8988T (cell line): ENCODE measurements around the gene SELENOM.
"Not testable (repeated sequence)": the region's sequence is repeated elsewhere in the genome, so short reads cannot be mapped to it uniquely, and the experiment has no call there.

Source experiments
- DNase-seq: peaks from one replicate; pipeline ENCODE4 v3.0.0; 2011

The SELENOM gene

DNA sequence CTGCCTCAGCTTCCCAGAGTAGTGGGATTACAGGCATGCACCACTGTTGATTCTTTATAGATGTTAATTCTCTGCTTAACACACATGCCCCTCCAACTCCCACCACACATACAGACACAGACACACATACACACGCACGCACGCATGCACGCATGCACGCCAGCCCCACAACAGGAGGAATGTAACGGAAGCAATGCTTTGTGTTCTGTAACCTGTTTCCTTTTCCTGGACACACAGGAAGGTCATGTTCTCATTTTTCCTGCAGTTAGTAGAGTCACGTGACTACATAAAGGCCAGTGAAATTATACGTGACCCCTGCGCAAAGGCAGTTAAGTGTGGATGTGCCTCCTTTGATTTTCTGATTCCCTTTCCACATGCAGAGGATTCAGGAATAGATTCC is 34.2 kb downstream of the SELENOM start:
- DNase-seq, result not testable (repeated sequence)

DNA sequence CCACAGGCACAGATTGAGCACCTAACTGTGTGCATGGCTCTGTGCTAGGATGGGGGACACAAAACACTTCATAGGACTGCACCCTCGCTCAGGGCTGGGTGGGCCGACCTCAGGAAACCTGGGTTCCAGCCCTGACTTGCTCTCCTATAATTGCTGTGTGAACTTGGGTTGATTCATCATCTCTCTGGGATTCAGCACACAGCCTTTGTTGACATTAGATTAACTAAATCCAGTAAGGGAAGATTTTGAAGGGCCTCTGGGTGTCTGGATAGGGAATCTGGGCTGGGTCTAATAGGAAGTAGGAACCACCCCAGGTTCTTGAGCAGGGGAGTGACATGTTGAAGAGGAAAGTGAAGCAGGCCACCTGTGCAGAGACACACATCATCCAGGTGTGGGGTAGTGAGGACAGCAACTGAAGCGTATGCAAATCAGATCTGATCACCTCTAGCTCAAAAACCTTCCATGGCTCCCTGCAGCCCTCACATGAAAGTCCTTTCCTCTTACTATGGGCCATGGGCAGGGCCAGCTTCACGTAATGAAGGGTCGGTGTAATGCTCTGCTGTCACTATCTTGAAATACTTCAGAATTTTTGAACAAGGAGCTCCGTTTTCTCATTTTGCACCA is 37.6 kb downstream of the SELENOM start:
- not testable (repeated sequence) for DNase-seq

DNA sequence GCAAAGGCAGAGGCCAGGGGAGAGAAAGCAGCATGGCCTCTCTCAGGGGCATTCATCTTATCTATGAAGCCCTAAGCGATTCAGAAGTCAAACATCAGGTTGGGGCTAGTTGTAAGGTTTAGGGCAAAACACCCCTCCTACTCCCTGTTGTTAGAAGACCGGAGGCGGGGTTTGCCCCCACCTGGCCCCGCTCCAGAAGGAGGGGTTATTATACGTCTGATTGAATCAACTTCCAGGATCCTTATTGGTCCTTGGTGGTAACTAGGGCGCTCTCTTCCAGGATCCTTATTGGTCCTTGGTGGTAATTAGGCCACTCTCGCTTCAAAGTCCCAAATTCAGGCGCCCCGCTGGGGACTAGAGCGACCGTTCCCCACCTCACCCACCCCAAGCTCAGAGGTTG is 38.4 kb downstream of the SELENOM start:
- no peak for DNase-seq

DNA sequence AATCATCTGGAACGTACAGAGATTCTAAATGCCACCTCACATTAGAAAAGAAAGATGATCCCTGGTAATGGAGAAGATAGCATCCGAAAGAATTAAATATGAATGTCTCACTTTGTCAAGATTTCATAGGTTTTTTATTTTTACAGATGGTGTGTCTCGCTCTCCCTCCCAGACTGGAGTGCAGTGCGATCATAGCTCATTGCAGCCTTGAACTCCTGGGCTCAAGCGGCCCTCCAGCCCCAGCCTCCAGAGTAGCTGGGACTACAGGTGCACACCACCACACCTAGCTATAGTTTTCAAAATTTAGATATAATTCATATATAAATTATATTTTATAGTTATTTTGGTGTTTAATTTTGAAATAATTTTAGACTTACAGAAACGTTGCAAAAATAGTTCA is 43.0 kb downstream of the SELENOM start:
- DNase-seq, result no peak

DNA sequence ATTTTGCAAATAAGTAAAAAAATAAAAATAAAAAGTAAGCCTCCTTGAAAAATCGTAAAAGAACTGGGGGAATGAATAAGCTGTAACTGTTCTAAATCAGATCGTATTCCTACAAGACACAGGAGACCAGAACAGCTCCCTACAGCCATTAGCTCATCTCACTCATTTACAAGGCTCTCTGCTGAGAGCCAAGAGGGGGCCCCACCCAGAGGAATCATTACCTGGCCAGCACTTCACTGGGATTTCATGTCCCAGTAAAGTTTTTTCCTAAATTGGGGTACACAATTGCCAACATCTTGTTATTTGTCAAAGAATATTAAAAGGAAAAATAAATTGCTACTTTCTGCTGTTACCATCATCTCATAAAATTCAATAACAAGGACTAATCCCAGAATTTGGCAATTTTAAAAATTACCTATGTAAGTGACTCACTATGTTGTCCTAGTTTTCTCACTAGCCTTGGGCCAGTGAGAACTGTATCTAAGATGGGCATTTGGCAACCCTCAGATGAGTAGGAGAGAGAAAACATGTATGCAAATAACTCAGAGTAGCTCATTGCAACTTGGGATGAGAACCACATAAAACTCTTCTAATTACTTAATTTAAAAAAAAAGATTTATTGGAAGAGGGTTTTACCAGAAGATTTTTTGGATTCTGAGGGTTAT is 44.7 kb downstream of the SELENOM start:
- no peak for DNase-seq

DNA sequence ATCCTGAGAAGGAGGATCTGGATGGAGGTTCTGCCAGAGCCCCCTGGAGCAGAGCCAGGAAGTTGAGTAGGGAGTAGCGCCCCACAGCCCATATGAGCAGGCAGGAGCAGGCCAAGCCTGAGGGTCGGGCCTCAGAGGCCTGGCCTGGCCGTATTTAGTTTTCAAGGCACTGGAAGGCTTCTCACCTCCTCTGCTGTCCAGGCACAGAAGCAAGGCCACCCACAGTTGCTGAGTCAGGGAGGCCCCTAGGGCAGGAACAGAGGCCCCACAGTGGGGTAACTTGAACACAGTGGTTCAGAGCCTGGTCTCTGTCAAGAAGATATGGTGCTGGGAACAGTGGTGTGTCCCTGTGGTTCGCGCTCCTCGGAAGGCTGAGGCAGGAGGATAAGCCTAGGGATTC is 47.7 kb downstream of the SELENOM start:
- not testable (repeated sequence) for DNase-seq

DNA sequence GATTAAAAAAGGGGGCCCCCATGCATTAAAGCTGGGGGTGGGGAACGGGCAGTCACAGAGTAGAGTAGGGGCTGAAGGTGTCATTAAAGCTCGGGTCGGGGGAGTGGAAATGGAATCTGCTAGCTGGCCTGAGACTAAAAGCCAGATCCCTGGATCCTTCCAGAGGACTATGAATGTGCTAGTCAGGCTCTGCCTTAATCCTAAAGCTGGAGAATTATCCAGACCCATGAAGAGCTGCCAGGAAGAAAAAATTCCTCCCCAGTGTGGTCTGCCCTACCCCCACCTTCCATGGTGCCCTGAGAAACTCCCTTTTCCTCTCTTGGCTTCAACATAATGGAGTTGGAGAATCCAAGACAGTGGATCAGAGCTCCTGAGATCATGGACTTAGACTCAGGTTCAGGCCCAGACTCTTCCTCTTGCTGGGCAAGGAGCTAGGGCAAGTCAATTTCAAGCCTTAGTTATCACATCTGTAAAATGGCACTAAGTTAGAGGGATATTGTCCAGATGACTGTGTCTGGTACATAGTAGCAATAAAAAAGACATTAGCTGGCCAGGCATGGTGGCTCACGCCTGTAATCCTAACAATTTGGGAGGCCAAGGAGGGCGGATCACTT is 50.3 kb downstream of the SELENOM start:
- DNase-seq, result no peak

DNA sequence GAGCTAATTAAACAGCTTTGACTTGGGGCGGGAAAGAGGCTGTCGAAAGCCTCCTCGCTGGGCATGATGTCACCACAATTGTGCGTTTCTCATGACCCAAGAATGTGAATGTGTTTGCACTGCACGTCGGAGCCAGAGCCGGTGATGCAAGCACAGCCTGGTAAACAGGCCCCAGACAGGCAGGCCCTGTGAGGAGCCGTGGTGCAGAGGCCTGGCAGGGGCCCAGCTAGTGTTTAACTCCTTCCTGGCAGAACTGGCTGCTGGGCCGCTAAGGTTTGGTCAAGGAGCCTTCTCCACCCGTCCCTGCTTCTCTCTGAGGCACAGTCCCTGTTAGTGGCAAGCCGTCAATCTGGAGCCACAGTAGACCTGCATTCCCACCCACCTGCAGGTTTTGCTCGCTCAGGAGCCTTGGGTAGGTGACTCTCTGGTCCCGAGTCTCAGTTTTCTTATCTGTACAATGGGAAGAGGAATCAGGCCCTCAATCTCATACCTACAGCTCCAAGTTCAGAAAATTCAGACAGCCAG is 51.7 kb downstream of the SELENOM start:
- DNase-seq, result peak; percentile 46

DNA sequence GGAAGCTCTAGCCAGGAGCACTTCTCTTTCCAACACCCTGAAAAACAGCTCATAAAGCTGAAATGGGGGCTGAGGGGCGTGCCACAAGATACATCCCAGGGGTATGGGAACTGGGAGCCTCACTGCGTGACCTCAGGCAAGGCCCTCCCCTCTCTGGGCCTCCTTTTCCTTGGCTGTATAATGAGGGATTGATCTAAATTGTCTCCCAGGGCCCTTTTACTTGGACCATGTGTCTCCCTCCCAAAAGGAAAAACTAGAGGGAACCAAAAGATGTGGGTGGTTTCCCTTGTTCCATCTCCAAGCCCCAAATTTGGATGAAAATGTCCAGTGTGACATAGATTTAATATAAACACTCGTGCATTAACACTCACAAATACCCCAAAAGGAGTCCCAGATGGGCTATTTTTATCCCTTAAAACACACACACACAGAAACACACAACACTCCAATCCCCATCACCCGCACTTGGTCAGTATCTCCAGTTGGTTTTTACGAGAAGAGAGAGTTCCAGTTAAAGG is 52.2 kb downstream of the SELENOM start:
- DNase-seq, result no peak
